Erythroblast (primary cell): Measurements from ENCODE around the gene CTSZ.
"Not testable (repeated sequence)": the region's sequence is repeated elsewhere in the genome, so short reads cannot be mapped to it uniquely, and the experiment has no call there.

Experiments used
- DNase-seq, 2 experiments: peaks; one replicate each; lab custom pipeline; 2025; lab: John Stamatoyannopoulos, UW
- GATA1 ChIP-seq: IDR thresholded peaks from 2 replicates; pipeline ENCODE4 v1.6.1; 2011; ENCODE audit warnings: low read depth, mild to moderate bottlenecking, control low read depth, low read length, moderate library complexity
- POLR2A ChIP-seq: IDR thresholded peaks from 2 replicates; pipeline ENCODE4 v1.6.1; 2011; ENCODE audit warnings: mild to moderate bottlenecking, low read length

The CTSZ gene

GRCh38 chr20:58992911-58993310 is 14.1 kb downstream of the CTSZ start:
- TF ChIP-seq GATA1 = no peak
- TF ChIP-seq POLR2A = no peak
- DNase-seq = no peak

GRCh38 chr20:58991715-58992114 is 15.3 kb downstream of the CTSZ start:
- TF ChIP-seq GATA1 (no peak), POLR2A (no peak)
- DNase-seq = no peak

- no peak for TF ChIP-seq POLR2A
- no peak for TF ChIP-seq GATA1
These were observed 16.2 kb downstream of the CTSZ start for GRCh38 chr20:58990651-58991445.

GRCh38 chr20:58989196-58989595 is 17.9 kb downstream of the CTSZ start:
- no peak for DNase-seq

More at GRCh38 chr20:58990651-58991445, 16.2 kb downstream of the CTSZ start:
- no peak for DNase-seq

GRCh38 chr20:58988565-58988882 is 18.5 kb downstream of the CTSZ start:
- TF ChIP-seq GATA1 (no peak), POLR2A (no peak)
- no peak for DNase-seq

More at GRCh38 chr20:58989196-58989595, 17.9 kb downstream of the CTSZ start:
- no peak for TF ChIP-seq POLR2A
- TF ChIP-seq GATA1 = no peak

GRCh38 chr20:58987790-58988564 is 19.1 kb downstream of the CTSZ start:
- DNase-seq = no peak
- TF ChIP-seq GATA1 (no peak), POLR2A (no peak)

GRCh38 chr20:58986968-58987517 is 20.0 kb downstream of the CTSZ start:
- TF ChIP-seq POLR2A (no peak), GATA1 (no peak)

GRCh38 chr20:58986286-58986967 is 20.6 kb downstream of the CTSZ start:
- no peak for TF ChIP-seq GATA1
- DNase-seq = no peak

More at GRCh38 chr20:58986968-58987517, 20.0 kb downstream of the CTSZ start:
- DNase-seq = no peak

GRCh38 chr20:58985656-58986055 is 21.4 kb downstream of the CTSZ start:
- TF ChIP-seq POLR2A (no peak), GATA1 (no peak)
- DNase-seq = no peak

GRCh38 chr20:58984691-58985090 is 22.4 kb downstream of the CTSZ start:
- TF ChIP-seq GATA1 (no peak), POLR2A (no peak)

GRCh38 chr20:58983115-58983468 is 24.0 kb downstream of the CTSZ start:
- DNase-seq = not testable (repeated sequence)

More at GRCh38 chr20:58984691-58985090, 22.4 kb downstream of the CTSZ start:
- DNase-seq = no peak

GRCh38 chr20:58982406-58983114 is 24.5 kb downstream of the CTSZ start:
- peak; percentile 88 to 92 for DNase-seq
- TF ChIP-seq GATA1 (no peak), POLR2A (peak; percentile 50)

GRCh38 chr20:58981628-58982364 is 25.3 kb downstream of the CTSZ start:
- DNase-seq = peak; percentile 56 to 59
- TF ChIP-seq POLR2A (no peak), GATA1 (no peak)
